ENCODE data around the gene TMEM156.

The TMEM156 gene, protein sequence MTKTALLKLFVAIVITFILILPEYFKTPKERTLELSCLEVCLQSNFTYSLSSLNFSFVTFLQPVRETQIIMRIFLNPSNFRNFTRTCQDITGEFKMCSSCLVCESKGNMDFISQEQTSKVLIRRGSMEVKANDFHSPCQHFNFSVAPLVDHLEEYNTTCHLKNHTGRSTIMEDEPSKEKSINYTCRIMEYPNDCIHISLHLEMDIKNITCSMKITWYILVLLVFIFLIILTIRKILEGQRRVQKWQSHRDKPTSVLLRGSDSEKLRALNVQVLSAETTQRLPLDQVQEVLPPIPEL

DNA sequence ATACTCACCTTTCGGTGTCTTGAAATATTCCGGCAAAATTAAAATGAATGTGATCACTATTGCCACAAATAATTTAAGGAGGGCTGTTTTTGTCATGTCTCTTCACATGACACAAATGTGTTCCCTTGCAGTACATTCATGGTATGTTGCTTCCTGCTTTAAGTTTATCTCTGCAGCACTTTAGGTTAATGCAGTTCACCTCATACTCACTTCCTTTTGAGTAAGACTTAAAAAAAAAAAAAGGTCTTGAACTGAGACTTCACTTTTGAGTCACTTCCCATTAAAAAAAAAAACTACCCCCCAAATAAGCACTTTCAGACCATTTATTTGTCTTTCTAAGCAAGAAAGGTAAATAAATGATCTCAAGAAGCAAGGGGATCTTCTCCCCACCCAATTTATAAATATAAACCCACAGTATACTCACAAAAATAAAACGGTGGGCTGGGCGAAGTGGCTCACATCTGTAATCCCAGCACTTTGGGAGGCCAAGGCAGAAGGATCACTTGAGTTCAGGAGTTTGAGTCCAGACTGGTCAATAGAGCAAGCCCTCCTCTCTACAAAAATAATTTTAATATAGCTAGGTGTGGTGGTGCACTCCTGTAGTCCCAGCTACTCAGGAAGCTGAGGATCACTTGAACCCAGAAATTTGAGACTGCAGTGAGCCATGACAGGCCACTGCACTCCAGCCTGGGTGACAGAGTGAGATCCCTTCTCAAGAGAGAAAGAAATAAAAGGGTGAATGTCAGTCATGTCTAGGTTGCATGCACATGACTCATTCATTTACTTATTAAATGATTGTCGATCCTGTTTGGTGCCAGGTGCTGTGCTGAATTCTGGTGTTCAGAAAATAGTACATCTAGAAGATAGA is at the start of gene TMEM156:
TSS of gene TMEM156 (minus strand) at position 192 of the 868 bp plus-strand sequence. CDS start at position 96, 96 bp downstream.
- DNase-seq: no peak

DNA sequence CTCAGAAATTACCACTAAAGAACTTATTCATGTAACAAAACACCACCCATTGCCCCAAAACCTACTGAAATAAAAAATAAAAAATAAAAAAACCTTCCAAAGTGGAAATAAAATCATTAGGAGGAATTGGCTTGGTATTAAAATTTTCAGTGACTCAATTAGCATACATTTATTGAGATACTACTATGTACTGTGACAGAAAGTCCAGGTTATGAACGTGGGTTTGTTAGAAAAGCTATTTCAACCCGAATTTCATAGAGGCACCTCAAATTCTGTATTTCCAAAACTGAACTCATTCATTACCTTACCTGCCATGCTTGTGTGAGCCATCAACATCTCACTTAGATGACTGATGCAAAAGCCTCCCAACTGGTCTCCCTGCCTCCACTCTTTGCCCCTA is 46.6 kb upstream of the TMEM156 start:
- no peak for DNase-seq

DNA sequence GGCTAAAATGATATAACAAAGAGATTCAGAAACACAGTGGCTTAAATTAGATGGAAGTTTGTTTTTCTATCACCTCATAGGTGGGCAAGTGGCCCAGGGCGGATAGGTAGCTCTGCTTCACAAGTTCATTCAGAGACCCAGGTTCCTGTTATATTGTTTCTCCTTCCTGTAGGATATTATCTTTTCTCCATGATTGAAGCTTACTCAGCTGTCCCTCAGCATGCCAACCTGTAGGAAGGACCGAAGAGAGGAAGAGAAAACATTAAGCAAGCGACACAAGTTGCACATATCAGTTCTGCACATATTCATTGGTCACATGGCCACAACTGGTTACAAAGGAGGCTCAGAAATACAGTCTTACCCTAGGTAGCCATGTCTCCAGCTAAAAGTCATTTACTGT is 36.7 kb upstream of the TMEM156 start:
- DNase-seq: no peak

DNA sequence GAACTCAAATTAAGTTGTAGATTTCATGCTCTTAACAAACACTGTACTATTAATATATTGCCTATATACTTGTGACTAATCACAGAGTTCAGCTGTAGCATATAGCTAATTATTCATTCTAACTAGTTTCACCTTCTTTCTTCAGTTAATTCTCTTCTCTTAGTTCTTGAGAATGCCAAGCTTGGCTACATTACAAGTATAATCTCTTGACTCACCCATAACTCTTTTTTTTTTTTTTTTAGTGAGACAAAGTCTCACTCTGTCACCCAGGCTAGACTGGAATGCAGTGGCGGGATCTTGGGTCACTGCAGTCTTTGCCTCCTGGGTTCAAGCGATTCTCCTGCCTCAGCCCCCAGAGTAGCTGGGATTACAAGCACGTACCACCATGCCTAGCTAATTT is 35.2 kb upstream of the TMEM156 start:
- no peak for DNase-seq

DNA sequence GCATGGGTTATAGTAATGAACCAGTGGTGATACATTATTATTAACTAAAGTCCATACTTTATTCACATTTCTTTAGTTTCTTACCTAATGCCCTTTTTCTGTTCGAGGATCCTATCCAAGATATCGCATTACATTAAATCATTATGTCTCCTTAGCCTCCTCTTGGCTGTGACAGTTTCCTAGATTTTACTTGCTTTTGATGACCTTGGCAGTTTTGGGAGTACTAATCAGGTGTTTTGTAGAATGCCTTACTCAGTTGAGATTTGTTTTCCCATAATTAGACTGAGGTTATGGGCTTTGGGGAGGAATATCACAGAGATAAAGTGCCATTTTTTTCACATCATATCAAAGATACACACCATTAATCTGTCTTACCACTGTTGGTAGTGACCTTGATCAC is 34.8 kb upstream of the TMEM156 start:
- no peak for DNase-seq

DNA sequence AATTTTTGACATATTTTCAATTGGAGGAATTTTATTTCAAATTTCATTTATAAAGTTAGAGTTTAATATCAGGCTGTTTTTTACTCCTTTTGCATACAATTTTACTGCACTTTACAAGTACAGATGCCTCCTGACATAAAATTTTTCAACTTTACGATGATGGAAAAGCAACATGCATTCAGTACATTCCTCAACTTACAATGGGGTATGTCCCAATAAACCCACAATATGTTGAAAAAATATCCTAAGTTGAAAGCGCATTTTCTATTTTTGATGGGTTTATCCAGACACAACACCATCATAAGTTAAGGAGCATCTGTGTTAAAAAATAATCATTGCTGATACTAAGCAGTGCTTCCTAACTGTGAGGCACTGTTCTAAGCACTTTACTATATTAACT is 34.2 kb upstream of the TMEM156 start:
- no peak for DNase-seq

DNA sequence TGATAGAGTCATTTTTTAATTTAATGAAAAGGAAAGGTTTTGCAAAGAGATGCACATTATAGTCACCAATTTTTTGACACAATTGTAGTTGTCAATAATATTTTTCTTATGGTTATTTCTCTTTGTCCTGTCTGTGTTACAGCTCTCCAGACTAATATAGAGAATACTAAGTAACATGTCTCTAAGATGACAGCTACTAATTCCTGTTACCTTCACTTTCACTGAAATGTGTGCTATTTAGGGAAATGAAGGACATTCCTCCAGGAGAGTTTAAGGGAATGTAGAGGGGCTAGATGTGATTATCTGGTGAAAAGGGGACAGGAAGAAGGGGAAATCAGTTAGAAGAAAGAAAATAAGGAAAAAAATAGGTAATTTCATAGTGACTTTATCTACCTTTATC is 31.2 kb upstream of the TMEM156 start:
- DNase-seq: no peak

DNA sequence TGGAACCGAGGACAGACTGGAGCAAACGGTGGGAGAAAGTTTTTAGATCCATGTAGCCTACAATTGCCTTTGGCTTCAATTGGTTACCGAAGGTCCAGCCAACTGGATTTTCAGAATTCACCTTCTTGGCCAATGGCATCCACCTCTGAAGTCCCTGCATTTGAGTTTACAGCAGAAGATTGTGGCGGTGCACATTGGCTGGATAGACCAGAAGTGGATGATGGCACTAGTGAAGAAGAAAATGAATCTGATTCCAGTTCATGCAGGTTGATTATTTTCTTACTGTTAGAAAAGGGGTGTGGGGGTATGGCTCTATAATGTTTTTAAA is 30.5 kb upstream of the TMEM156 start:
- DNase-seq: no peak

DNA sequence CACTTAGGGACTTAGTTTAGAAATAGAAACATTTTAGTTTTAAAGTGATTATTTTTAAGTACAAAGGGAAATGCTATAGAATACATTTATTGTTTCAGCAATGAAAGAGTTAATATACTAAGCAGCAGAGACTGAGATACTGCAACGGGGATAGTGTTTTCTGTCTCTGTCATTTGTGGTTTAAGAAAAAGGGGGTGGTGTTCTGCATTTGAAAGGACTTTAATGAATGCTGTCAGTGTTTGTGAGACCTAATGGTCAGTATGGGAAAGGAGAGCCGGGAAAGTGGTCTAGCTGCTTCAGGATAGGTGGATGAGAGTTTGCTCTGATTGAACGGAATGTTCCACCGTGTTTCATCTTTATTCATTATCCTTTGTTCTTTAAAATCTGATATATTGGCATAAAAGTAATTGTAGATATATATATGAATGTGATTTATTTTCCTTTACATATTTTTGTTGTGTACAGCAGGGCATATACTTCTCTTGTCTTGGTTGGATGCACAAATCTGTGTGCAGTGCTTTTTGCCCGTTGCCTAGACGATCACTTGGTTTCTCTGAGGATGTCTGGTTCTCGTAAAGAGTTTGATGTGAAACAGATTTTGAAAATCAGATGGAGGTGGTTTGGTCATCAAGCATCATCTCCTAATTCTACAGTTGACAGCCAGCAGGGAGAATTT is 30.0 kb upstream of the TMEM156 start, which contains the start of gene KLHL5:
TSS of gene KLHL5 (plus strand) at position 139 of the 676 bp plus-strand sequence. CDS start at position 560, 421 bp downstream.
- DNase-seq: no peak

DNA sequence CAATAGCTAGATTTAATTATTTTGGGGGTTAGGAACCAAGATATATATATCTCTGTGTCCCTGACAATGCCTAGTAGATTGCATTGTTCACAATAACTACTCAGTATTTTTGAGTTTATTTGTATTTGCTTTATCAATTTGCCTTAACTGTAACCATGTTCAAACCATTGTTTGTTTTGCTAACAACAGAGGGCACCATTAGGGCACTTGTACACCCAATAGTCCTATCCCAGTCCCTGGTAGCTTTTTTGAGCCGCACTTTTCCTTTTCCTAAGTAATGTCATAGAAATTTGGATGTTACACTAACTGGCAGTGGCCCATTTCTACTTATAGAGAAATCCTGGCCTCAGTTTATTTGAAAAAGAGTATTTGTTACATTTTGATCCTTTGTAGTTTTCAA is 29.2 kb upstream of the TMEM156 start:
- DNase-seq: no peak

DNA sequence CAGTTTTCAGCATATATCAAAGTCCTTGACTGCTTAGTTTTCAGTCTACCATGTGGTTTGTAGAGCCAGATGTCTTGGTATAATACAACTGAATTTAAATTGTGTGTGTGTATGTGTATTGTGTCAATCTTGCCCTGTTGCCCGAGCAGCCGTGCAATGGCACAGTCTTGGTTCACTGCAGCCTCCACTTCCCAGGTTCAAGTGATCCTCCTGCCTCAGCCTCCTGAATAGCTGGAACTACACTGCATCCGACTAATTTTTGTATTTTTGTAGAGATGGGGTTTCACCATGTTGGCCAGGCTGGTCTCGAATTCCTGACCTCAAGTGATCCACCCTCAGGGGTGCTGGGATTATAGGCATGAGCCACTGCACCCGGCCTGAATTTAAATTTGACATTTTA is 23.8 kb upstream of the TMEM156 start:
- DNase-seq: no peak

DNA sequence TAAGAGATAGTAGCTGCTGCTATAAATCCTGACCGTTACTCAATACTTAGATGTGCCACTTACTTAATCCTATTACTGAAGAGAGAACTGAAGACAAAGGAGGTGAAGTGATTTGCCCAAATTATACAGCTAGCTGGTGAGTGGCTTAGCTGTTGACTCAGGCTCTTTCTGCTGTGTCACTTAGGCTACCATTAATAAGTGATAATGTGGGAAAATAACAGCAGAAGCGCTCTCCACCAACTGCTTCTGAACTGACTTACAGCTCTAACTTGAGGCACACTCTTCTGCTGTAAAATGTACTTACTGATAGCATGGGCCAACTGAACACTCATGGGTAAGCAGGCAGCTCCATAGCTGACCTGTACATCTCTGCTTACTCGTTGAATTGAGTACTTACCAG is 22.3 kb upstream of the TMEM156 start:
- DNase-seq: no peak

DNA sequence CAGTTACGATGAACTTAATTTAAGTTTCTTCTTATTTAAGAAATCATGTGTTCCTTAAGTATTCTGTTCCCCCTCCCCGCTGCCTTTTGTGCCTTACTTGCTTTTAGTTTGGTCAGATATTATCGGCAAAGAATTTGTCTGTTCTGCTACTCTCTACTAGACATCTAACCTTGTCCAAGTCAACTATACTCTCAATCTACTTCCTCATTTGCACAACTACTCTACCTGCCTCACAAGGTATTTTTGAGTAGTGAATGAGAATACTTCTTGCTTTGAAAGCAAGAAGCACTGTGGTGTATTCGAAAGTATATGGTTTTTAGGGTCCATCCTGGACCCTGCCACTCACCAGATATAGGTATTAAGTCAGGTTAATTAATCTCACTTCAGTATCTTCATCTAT is 21.8 kb upstream of the TMEM156 start:
- no peak for DNase-seq

DNA sequence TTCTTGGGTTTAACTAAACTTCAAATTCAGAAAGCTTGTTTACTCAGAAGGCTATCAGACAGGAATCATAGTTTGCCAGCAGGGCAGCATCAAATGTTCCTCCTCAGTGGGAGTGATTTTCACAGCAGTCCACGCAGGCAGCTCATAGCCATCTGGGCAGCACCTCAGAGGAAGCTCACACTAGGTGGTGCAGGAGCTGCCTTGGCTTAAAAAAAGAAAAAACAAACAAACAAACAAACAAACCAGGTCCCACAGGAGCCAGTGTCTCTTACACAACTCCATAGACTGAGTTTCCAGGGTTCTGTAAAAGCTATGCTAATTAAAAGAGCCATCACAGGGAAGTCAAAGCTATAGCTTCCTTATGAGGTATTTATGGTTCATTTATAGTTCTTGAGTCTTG is 19.3 kb upstream of the TMEM156 start:
- DNase-seq: no peak

DNA sequence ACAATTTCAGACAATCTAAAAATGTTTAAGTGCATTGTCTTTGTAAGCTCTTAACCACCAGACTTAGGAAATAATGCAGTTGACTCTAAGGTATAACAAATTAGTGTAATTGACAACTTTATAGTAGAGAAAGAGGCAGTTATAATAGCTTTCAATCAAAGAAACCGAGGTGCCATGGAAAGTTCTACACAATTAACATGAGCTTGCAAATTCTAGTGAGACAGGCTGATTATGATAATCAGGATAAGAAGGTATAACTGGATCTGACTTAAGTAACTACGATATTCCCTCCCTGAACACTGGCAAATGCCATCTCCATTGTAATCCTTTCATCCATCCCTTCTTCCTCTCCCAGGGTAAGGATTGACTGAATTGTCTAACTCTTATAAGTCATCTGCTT is 18.4 kb upstream of the TMEM156 start:
- DNase-seq: no peak

DNA sequence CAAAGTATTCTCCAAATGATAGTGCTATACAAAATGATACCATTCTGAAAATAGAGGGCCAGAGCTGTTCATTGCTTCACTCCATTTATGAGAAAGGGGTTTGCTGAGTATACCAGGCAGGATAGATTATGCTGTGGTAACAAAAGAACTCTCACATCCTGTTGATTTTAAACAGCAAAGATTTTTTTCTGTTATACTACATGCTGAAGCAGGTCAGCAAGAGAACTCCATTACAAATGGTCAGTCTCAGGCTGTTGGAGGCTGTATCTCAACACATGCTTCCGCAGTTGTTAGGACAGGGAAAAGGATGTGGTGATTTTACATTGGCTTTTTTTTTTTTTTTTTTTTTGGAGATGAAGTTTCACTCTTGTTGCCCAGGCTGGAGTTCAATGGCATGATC is 16.1 kb upstream of the TMEM156 start:
- DNase-seq: no peak

DNA sequence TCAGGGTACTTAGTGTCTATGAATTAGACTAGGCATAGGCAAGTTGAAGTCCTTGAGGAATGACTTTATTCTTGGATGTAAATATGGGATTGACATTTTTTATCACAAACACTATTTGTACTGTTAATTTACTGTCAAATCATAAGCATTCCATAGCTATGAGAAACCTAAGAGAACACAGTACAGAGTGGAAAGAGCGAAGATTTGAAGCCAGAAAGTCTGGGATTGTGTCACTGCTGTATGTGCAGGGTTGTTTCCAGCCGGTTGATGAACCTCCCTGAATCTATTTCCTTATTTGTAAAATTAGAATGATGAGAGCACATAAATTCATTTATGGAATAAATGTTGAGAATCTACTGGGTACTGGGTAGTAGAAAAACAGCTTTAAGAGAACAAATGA is 15.5 kb upstream of the TMEM156 start:
- no peak for DNase-seq

DNA sequence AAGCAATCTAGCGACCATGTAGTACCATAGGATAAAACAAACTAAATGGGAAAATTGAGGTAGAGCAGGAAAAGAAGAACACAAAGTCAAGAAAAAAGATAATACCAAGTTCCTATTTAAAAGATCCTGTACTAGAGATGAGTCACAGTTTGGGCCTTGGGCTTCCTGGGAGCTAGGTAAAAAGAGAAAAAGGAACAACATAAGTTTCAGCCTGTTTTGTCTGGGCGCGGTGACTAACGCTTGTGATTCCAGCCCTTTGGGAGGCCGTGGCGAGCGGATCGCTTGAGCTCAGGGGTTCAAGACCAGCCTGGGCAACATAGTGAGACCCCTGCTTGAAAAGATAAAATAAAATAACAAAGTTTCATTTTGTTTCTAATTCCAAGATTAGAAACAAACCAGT is 14.0 kb upstream of the TMEM156 start:
- no peak for DNase-seq

DNA sequence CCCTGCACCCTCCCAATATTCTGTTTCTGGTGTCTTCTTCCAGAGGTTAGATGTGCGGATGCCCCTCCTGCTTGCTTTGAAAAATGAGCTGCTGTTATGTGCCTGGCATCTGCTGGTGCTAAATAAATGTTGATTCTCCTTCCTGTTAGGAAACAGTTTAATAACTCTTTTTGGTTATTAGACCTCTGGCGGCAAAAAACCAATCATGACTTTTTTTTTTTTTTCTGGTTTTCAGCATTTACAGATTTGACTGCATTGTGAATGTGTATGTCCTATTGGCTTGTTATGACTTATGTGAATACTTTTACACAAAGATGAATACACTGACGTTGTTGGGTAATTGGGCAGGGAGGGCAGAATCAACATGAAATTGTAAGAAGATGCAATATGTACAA is 13.6 kb upstream of the TMEM156 start:
- DNase-seq: no peak

DNA sequence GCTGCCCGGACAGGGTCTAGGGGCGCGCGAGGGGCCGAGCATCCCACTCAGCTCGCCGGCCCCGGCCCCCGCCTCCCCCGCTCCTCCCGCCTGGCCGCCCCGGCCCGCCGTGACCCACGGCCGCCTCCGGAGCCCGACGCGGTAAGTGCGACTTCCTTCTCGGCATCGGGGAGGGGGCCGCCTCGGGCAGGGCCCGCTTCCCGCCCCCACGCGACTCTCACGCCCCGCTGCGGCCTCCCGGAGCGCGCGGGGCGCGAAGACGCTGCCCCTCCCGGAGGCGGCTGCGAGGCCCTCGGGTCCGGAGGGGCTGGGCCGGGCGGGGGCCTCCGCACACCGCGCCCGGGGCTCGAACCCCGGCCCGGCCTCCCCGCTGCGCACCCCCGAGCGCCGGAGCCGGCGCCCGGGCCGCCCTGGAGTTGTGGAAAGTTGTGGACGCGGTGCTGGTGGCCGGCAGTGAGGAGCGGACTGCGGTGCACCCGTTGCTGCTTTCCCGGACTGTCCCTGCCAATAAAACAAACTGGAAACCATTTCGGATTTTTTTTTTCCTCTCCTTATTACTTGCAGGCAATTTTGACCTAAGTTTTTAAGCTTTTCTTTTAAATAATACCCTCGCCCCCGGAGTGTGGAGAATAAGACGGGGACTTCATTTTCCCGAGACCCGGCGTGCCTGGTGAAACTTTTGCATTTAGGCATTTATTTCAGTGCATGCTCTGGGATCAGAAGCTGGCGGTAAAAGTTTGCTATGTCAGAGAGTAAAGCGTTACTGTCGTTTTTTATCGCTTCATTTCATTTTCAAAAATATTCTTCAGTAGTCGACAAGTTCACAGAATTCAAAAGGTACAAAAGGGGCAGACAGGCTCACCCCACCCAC is 13.0 kb upstream of the TMEM156 start:
- peak in 1 of 2 experiments; percentile 27 for DNase-seq

DNA sequence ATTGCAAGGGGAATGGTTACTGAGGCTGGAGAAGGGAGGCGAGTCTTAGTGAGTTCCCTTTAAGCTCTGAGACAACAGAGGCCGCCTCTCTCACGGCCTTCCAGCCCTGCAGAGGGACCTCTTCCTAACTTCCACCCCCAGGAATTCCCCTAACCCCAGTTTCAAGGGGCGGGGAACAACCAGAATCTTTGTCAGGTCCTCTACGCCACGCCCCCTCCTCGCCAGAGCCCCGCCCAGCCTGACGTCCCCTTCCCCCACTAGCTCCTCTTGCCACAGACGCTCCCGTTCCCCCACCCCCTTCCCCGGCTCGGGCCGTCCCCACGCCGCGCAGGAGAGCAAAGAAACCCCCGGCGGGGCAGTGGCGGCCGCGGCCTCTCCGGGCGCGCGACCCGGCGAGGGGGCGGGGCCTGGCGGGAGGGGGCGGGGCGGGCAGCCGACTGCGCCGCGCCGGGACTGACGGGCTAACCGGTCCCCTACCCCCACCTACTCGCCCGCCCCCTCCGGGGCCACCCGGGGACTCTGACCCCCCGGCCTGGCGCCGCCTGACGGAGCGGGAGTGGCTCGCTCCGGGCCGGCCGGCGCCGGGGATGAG is 12.3 kb upstream of the TMEM156 start:
- DNase-seq: peak; percentile 7 to 67

DNA sequence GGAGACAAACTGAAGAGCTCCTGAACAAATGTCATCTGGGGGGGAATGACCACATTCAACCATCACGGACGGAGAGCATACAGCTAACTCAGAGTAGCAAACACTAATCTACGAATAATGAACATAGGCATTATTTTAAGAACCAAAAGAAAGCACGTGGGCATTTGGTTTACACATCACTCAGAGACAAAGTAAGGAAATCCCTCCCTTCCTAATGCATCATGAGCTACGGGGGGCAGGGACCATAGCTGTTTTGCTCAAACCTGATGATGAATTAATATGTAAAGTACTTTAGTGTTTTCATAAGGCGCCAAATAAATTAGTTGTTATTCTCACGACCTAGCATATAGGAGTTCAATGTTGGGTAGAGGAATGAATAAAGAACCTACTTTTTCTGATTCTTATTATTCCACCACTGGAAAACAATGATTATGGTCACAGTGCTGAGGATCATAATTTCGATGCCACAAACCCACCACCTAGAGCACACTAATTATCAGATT is 11.7 kb upstream of the TMEM156 start:
- no peak for DNase-seq
